ENCODE data around the gene CA9. TPM values are rescaled to one million over a fixed set of nuclear protein-coding genes. Genes with fewer than 3 reads are reported as not detected.
A peak's percentile ranks its signal among the peaks of the same experiment; 100 is the strongest.

The CA9 gene
- total RNA-seq, 1 donor from 2014 or later: 3.2 TPM

- Histone ChIP-seq H3K4me3 (ENCODE audit: low read depth, low read length) (no peak overlapping the region), H3K27me3 (ENCODE audit: control insufficient read depth, insufficient read depth, low read length) (no peaks in the 10 kb centered on the region), H3K36me3 (ENCODE audit: control insufficient read depth, insufficient read depth, low read length) (peaks cover 38% of the 10 kb centered on the region)
- FAIRE-seq (no peak), DNase-seq (ENCODE audit: low read depth) (no peak)
- TF ChIP-seq CTCF (IDR thresholded peaks at IDR 0.05; ENCODE audit: insufficient read depth, low read length, severe bottlenecking): no peak
These were observed 23.8 kb downstream of the CA9 start for GRCh38 chr9:35697486-35697885.

DNA sequence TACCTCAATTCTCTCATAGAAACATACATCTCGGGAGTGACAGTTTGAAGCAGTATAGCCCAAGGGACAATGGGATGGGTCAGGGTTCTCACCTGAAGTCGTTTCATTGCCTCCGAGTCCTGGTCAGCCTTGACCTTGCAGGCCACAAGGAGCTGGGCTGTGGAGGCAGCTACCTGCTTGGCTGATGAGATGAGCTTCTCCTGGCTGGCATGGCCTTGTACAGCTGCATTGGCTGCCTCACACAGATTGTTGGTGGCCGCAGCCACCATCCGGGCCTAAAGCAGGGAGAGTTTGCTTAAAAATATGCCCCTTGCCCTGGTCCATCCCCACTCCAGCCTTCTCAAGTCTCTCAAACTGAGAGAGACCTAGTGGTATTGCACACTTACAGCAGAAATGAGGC is 24.5 kb downstream of the CA9 start:
- peaks cover 39% of the 10 kb centered on the region for H3K36me3 ChIP-seq (ENCODE audit: control insufficient read depth, insufficient read depth, low read length)
- DNase-seq (ENCODE audit: low read depth): no peak
- peak; percentile 47 for FAIRE-seq
- TF ChIP-seq CTCF (IDR thresholded peaks at IDR 0.05; ENCODE audit: insufficient read depth, low read length, severe bottlenecking): no peak
- H3K4me3 ChIP-seq (ENCODE audit: low read depth, low read length): no peak overlapping the region
- no peaks in the 10 kb centered on the region for H3K27me3 ChIP-seq (ENCODE audit: control insufficient read depth, insufficient read depth, low read length)

DNA sequence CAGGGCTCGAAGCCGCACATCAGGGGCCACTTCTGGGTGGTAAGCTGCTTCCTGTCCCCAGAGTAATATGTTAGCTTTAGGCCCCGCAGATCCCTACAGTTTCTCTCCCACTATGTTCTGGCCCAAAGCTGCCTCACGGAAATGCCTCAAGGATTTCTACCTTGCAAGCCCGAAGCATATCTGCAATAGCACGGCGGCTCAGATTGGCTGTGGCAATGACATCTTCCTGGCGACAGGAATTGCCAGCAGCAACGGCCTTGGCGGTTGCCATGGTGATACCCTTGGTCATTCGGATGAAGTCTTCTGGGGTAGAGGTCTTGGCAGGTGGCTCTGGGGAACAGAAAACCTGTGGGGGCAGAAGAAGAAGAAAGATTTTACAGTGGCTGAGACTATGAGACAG is 26.3 kb downstream of the CA9 start:
- H3K27me3 ChIP-seq (ENCODE audit: control insufficient read depth, insufficient read depth, low read length): no peaks in the 10 kb centered on the region
- no peak overlapping the region for H3K4me3 ChIP-seq (ENCODE audit: low read depth, low read length)
- peaks cover 52% of the 10 kb centered on the region for H3K36me3 ChIP-seq (ENCODE audit: control insufficient read depth, insufficient read depth, low read length)
- DNase-seq (ENCODE audit: low read depth) (no peak), FAIRE-seq (no peak)
- no peak for TF ChIP-seq CTCF (IDR thresholded peaks at IDR 0.05; ENCODE audit: insufficient read depth, low read length, severe bottlenecking)

DNA sequence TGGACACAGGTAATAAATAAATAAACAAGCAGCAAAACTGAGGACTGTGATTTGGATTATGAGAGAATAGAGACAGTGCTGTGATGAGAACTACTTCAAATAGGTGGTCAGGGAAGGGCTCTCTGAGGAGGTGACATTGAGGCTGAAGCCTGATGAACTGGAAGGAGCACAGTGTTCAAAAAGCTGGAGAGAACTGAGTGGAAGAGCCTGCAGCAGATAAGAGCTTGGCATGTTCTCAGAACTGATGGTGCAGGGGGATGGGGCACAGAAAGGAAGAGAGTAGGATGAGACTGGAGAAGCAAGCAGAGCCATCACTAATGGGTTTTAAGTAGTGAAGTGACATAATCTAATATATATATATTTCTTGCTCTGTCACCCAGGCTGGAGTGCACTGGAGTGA is 27.2 kb downstream of the CA9 start:
- Histone ChIP-seq H3K36me3 (ENCODE audit: control insufficient read depth, insufficient read depth, low read length) (peaks cover 62% of the 10 kb centered on the region), H3K4me3 (ENCODE audit: low read depth, low read length) (no peak overlapping the region), H3K27me3 (ENCODE audit: control insufficient read depth, insufficient read depth, low read length) (no peaks in the 10 kb centered on the region)
- no peak for FAIRE-seq
- no peak for DNase-seq (ENCODE audit: low read depth)
- TF ChIP-seq CTCF (IDR thresholded peaks at IDR 0.05; ENCODE audit: insufficient read depth, low read length, severe bottlenecking): no peak

DNA sequence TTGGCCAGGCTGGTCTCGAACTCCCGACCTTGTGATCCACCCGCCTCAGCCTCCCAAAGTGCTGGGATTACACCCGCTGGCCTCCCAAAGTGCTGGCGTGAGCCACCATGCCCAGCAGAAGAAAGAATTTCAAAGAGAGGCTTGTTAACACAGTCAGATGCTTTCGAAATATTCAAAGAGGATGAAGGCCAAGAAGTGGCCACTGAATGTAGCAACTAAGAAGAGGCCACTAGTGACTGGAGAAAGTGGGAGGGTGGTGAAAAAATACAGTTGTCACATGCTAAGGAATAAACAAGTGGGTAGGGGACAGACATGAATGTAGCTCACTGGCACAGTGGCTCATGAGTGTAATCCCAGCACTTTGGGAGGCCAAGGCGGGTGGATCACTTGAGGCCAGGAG is 29.0 kb downstream of the CA9 start:
- H3K36me3 ChIP-seq (ENCODE audit: control insufficient read depth, insufficient read depth, low read length): peaks cover 71% of the 10 kb centered on the region
- no peak for TF ChIP-seq CTCF (IDR thresholded peaks at IDR 0.05; ENCODE audit: insufficient read depth, low read length, severe bottlenecking)
- DNase-seq (ENCODE audit: low read depth) (no peak), FAIRE-seq (no peak)
- no peak overlapping the region for H3K4me3 ChIP-seq (ENCODE audit: low read depth, low read length)
- no peaks in the 10 kb centered on the region for H3K27me3 ChIP-seq (ENCODE audit: control insufficient read depth, insufficient read depth, low read length)

GRCh38 chr9:35703906-35704672 is 30.4 kb downstream of the CA9 start:
- FAIRE-seq (peak; percentile 50), DNase-seq (ENCODE audit: low read depth) (no peak)
- no peak overlapping the region for H3K4me3 ChIP-seq (ENCODE audit: low read depth, low read length)
- no peaks in the 10 kb centered on the region for H3K27me3 ChIP-seq (ENCODE audit: control insufficient read depth, insufficient read depth, low read length)
- TF ChIP-seq CTCF (IDR thresholded peaks at IDR 0.05; ENCODE audit: insufficient read depth, low read length, severe bottlenecking): no peak
- peaks cover 66% of the 10 kb centered on the region for H3K36me3 ChIP-seq (ENCODE audit: control insufficient read depth, insufficient read depth, low read length)

Measured in bronchial epithelial cell (primary cell).